G401 (cell line): Measurements from ENCODE around the gene JUND. TPM values are rescaled to one million over a fixed set of nuclear protein-coding genes. Genes with fewer than 3 reads are reported as not detected.
A peak's percentile ranks its signal among the peaks of the same experiment; 100 is the strongest.

ENCODE experiments used
- DNase-seq: peaks from one replicate; pipeline ENCODE4 v3.0.0-alpha.2; 2015; ENCODE audit warnings: low spot score
- in situ Hi-C: cut with HindIII; loops from 2 replicates; pipeline ENCODE4 v1.10.0; 2016; ENCODE audit warnings: low sequenced_read_pairs, mixed read lengths
- total RNA-seq: library from RNA; depleted of rRNA; stranded (reverse); fragments of >200 nt; shearing (Covaris generic); gene quantifications from 2 replicates; pipeline ENCODE4 v1.2.3, GENCODE V29; 2014

Gene JUND
- total RNA-seq, 1 experiment from 2014 or later: 286 TPM

- DNase-seq: no peak
- in situ Hi-C loops: no loop called here
These were observed 2.7 kb downstream of the JUND start for GRCh38 chr19:18278521-18279265.

- DNase-seq: peak; percentile 73
- in situ Hi-C loops: no loop called here
These were observed 6.6 kb downstream of the JUND start for GRCh38 chr19:18274781-18275356.

- peak; percentile 47 for DNase-seq
- in situ Hi-C loops: no loop called here
These were observed 7.1 kb downstream of the JUND start, which contains the start of gene IQCN for GRCh38 chr19:18274219-18274780. Gene IQCN (minus strand): TSS chr19:18274452. CDS start chr19:18269478, 4,974 bp downstream.

GRCh38 chr19:18273561-18274218, 7.7 kb downstream of the JUND start:
- in situ Hi-C loops: no loop called here
- DNase-seq: no peak

GRCh38 chr19:18271433-18271841, 10.0 kb downstream of the JUND start:
- DNase-seq: no peak
- in situ Hi-C loops: no loop called here

GRCh38 chr19:18270326-18270725, 11.1 kb downstream of the JUND start:
- in situ Hi-C loops: no loop called here
- no peak for DNase-seq

- no peak for DNase-seq
- in situ Hi-C loops: no loop called here
These were observed 12.2 kb downstream of the JUND start for GRCh38 chr19:18269070-18269723.

GRCh38 chr19:18266771-18267686, 14.4 kb downstream of the JUND start:
- in situ Hi-C loops: no loop called here
- no peak for DNase-seq

GRCh38 chr19:18265582-18265981, 15.8 kb downstream of the JUND start:
- in situ Hi-C loops: no loop called here
- no peak for DNase-seq

GRCh38 chr19:18264971-18265540, 16.4 kb downstream of the JUND start:
- no peak for DNase-seq
- in situ Hi-C loops: no loop called here

- in situ Hi-C loops: no loop called here
- DNase-seq: no peak
These were observed 17.1 kb downstream of the JUND start for GRCh38 chr19:18264137-18264854.

- in situ Hi-C loops: no loop called here
- no peak for DNase-seq
These were observed 17.9 kb downstream of the JUND start for GRCh38 chr19:18263324-18264136.

- no peak for DNase-seq
- in situ Hi-C loops: no loop called here
These were observed 18.5 kb downstream of the JUND start for GRCh38 chr19:18262917-18263316.

- no peak for DNase-seq
- in situ Hi-C loops: no loop called here
These were observed 19.3 kb downstream of the JUND start for GRCh38 chr19:18262144-18262543.

- no peak for DNase-seq
- in situ Hi-C loops: no loop called here
These were observed 19.9 kb downstream of the JUND start for GRCh38 chr19:18261474-18261873.

- no peak for DNase-seq
- in situ Hi-C loops: no loop called here
These were observed 21.5 kb downstream of the JUND start for GRCh38 chr19:18259893-18260292.
